Measurements from ENCODE around the gene EIPR1.

DNA sequence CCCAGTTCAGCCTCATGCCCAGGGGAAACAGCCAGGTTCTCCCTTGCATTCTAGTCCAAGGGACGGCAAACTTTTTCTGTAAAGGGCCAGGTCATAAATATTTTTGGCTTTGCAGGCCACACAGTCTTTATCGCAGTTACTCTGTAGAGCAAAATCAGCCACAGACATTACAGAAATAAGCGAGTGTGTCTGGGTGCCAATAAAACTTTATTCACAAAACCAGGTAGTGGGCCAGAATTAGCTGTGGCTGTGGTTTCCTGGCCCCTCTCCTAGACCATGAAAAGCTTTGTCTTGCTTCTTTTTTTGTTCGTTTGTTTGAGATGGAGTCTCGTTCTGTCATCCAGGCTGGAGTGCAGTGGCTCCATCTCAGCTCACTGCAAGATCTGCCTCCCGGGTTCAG is 80.1 kb downstream of the EIPR1 start:
- TF ChIP-seq, protein P1, sequence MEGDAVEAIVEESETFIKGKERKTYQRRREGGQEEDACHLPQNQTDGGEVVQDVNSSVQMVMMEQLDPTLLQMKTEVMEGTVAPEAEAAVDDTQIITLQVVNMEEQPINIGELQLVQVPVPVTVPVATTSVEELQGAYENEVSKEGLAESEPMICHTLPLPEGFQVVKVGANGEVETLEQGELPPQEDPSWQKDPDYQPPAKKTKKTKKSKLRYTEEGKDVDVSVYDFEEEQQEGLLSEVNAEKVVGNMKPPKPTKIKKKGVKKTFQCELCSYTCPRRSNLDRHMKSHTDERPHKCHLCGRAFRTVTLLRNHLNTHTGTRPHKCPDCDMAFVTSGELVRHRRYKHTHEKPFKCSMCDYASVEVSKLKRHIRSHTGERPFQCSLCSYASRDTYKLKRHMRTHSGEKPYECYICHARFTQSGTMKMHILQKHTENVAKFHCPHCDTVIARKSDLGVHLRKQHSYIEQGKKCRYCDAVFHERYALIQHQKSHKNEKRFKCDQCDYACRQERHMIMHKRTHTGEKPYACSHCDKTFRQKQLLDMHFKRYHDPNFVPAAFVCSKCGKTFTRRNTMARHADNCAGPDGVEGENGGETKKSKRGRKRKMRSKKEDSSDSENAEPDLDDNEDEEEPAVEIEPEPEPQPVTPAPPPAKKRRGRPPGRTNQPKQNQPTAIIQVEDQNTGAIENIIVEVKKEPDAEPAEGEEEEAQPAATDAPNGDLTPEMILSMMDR (IDR thresholded peaks at IDR 0.05): no peak
- TF ChIP-seq POLR2AphosphoS5 (IDR thresholded peaks at IDR 0.05) (no peak), POLR2A (IDR thresholded peaks at IDR 0.05) (no peak)
